ENCODE results near the gene NXPH4.
A peak's percentile ranks its signal among the peaks of the same experiment; 100 is the strongest.

Gene NXPH4

GRCh38 chr12:57234233-57234570 lies 17.6 kb downstream of the NXPH4 start:
- H3K79me2 ChIP-seq (ENCODE audit: insufficient read depth, low read length): peaks cover 44% of the 10 kb centered on the region
- peaks cover 34% of the 10 kb centered on the region for H3K4me1 ChIP-seq (ENCODE audit: insufficient read depth, low read length, poor library complexity, severe bottlenecking)
- H3F3A ChIP-seq (ENCODE audit: low read depth): no peaks in the 10 kb centered on the region

GRCh38 chr12:57234571-57235016 lies 18.0 kb downstream of the NXPH4 start:
- H3F3A ChIP-seq (ENCODE audit: low read depth): no peaks in the 10 kb centered on the region
- H3K9ac ChIP-seq (ENCODE audit: low read depth, low read length, poor library complexity, severe bottlenecking): no peak overlapping the region

More at GRCh38 chr12:57234233-57234570, 17.6 kb downstream of the NXPH4 start:
- H3K4me3 ChIP-seq (ENCODE audit: low read length, poor library complexity, severe bottlenecking): no peak overlapping the region
- H3K9me2 ChIP-seq (replicated peaks; ENCODE audit: low read depth, low read length): no peaks in the 10 kb centered on the region
- H3K9ac ChIP-seq (ENCODE audit: low read depth, low read length, poor library complexity, severe bottlenecking): no peak overlapping the region
- H3K27me3 ChIP-seq (ENCODE audit: insufficient read depth, low read length, poor library complexity, severe bottlenecking): no peaks in the 10 kb centered on the region
- no peak overlapping the region for H2AFZ ChIP-seq (ENCODE audit: low read length)
- H3K4me2 ChIP-seq (ENCODE audit: low read depth, low read length, poor library complexity, severe bottlenecking): peak overlapping the region; percentile 95
- H3K9me3 ChIP-seq (ENCODE audit: insufficient read depth, low read depth, low read length): no peaks in the 10 kb centered on the region
- H4K20me1 ChIP-seq (ENCODE audit: insufficient read depth, low read length, poor library complexity, severe bottlenecking): peaks cover 47% of the 10 kb centered on the region
- TF ChIP-seq EZH2phosphoT487 (IDR thresholded peaks at IDR 0.05; ENCODE audit: borderline replicate concordance): no peak
- TF ChIP-seq, protein P1, sequence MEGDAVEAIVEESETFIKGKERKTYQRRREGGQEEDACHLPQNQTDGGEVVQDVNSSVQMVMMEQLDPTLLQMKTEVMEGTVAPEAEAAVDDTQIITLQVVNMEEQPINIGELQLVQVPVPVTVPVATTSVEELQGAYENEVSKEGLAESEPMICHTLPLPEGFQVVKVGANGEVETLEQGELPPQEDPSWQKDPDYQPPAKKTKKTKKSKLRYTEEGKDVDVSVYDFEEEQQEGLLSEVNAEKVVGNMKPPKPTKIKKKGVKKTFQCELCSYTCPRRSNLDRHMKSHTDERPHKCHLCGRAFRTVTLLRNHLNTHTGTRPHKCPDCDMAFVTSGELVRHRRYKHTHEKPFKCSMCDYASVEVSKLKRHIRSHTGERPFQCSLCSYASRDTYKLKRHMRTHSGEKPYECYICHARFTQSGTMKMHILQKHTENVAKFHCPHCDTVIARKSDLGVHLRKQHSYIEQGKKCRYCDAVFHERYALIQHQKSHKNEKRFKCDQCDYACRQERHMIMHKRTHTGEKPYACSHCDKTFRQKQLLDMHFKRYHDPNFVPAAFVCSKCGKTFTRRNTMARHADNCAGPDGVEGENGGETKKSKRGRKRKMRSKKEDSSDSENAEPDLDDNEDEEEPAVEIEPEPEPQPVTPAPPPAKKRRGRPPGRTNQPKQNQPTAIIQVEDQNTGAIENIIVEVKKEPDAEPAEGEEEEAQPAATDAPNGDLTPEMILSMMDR (conservative IDR thresholded peaks at IDR 0.05; ENCODE audit: low read length): no peak
- H3K36me3 ChIP-seq (ENCODE audit: insufficient read depth, low read length): peaks cover 30% of the 10 kb centered on the region; the same call in 1 of the 2 replicates

GRCh38 chr12:57235017-57235727 lies 18.6 kb downstream of the NXPH4 start:
- Histone ChIP-seq H3K4me1 (ENCODE audit: insufficient read depth, low read length, poor library complexity, severe bottlenecking) (peaks cover 36% of the 10 kb centered on the region), H3K9ac (ENCODE audit: low read depth, low read length, poor library complexity, severe bottlenecking) (no peak overlapping the region), H3K4me2 (ENCODE audit: low read depth, low read length, poor library complexity, severe bottlenecking) (peak overlapping the region; percentile 95), H4K20me1 (ENCODE audit: insufficient read depth, low read length, poor library complexity, severe bottlenecking) (peaks cover 46% of the 10 kb centered on the region), H3K9me2 (replicated peaks; ENCODE audit: low read depth, low read length) (no peaks in the 10 kb centered on the region), H3K36me3 (ENCODE audit: insufficient read depth, low read length) (peaks cover 30% of the 10 kb centered on the region; the same call in 1 of the 2 replicates), H3K9me3 (ENCODE audit: insufficient read depth, low read depth, low read length) (no peaks in the 10 kb centered on the region), H3K79me2 (ENCODE audit: insufficient read depth, low read length) (peaks cover 37% of the 10 kb centered on the region), H2AFZ (ENCODE audit: low read length) (no peak overlapping the region), H3K4me3 (ENCODE audit: low read length, poor library complexity, severe bottlenecking) (no peak overlapping the region), H3K27me3 (ENCODE audit: insufficient read depth, low read length, poor library complexity, severe bottlenecking) (no peaks in the 10 kb centered on the region), H3F3A (ENCODE audit: low read depth) (no peaks in the 10 kb centered on the region)
- no peak for TF ChIP-seq EZH2phosphoT487 (IDR thresholded peaks at IDR 0.05; ENCODE audit: borderline replicate concordance)
- TF ChIP-seq, protein P1 (conservative IDR thresholded peaks at IDR 0.05; ENCODE audit: low read length): no peak

More at GRCh38 chr12:57234571-57235016, 18.0 kb downstream of the NXPH4 start:
- peaks cover 43% of the 10 kb centered on the region for H3K79me2 ChIP-seq (ENCODE audit: insufficient read depth, low read length)
- H2AFZ ChIP-seq (ENCODE audit: low read length): no peak overlapping the region
- TF ChIP-seq EZH2phosphoT487 (IDR thresholded peaks at IDR 0.05; ENCODE audit: borderline replicate concordance): no peak
- TF ChIP-seq, protein P1 (conservative IDR thresholded peaks at IDR 0.05; ENCODE audit: low read length): no peak
- no peak overlapping the region for H3K4me3 ChIP-seq (ENCODE audit: low read length, poor library complexity, severe bottlenecking)
- H4K20me1 ChIP-seq (ENCODE audit: insufficient read depth, low read length, poor library complexity, severe bottlenecking): peaks cover 47% of the 10 kb centered on the region
- no peaks in the 10 kb centered on the region for H3K9me2 ChIP-seq (replicated peaks; ENCODE audit: low read depth, low read length)
- no peaks in the 10 kb centered on the region for H3K9me3 ChIP-seq (ENCODE audit: insufficient read depth, low read depth, low read length)
- peaks cover 30% of the 10 kb centered on the region; the same call in 1 of the 2 replicates for H3K36me3 ChIP-seq (ENCODE audit: insufficient read depth, low read length)
- no peaks in the 10 kb centered on the region for H3K27me3 ChIP-seq (ENCODE audit: insufficient read depth, low read length, poor library complexity, severe bottlenecking)
- H3K4me2 ChIP-seq (ENCODE audit: low read depth, low read length, poor library complexity, severe bottlenecking): peak overlapping the region; percentile 95
- H3K4me1 ChIP-seq (ENCODE audit: insufficient read depth, low read length, poor library complexity, severe bottlenecking): peaks cover 33% of the 10 kb centered on the region
